MM.1S (cell line): ENCODE measurements around the gene AKTIP.
A peak's percentile ranks its signal among the peaks of the same experiment; 100 is the strongest.

ENCODE experiments used
- DNase-seq: peaks from one replicate; pipeline ENCODE4 v3.0.0-alpha.2; 2015
- H2AFZ ChIP-seq: fragments of 300-600 bp; sonication (generic); 2 replicates; pipeline ENCODE4 v1.6.0; 2016; ENCODE audit warnings: antibody characterized with exemption, low read length
- H3F3A ChIP-seq: fragments of 300-600 bp; sonication (generic); 2 replicates; pipeline ENCODE4 v1.6.1; 2016; ENCODE audit warnings: mild to moderate bottlenecking, antibody characterized with exemption, low read length, moderate library complexity, mixed read lengths; ENCODE audit not compliant: insufficient read depth
- H3K27ac ChIP-seq: fragments of 300-600 bp; sonication (generic); 2 replicates; pipeline ENCODE4 v1.5.1; 2016; ENCODE audit warnings: mild to moderate bottlenecking, low read length
- H3K27me3 ChIP-seq: fragments of 300-600 bp; sonication (generic); replicated peaks from 2 replicates; pipeline ENCODE4 v1.6.0; 2016; ENCODE audit warnings: low read length; ENCODE audit not compliant: insufficient read depth
- H3K36me3 ChIP-seq: fragments of 300-600 bp; sonication (generic); replicated peaks from 2 replicates; pipeline ENCODE4 v1.6.1; 2016; ENCODE audit warnings: mild to moderate bottlenecking, low read length, mixed read lengths; ENCODE audit not compliant: insufficient read depth
- H3K4me1 ChIP-seq: fragments of 300-600 bp; sonication (generic); 2 replicates; pipeline ENCODE4 v1.6.1; 2016; ENCODE audit warnings: low read length, mixed read lengths
- H3K4me2 ChIP-seq: fragments of 300-600 bp; sonication (generic); 2 replicates; pipeline ENCODE4 v1.6.0; 2016; ENCODE audit warnings: low read depth, low read length
- H3K4me3 ChIP-seq: fragments of 300-600 bp; sonication (generic); 2 replicates; pipeline ENCODE4 v1.5.1; 2016; ENCODE audit warnings: low read length, mixed read lengths
- H3K79me2 ChIP-seq: fragments of 300-600 bp; sonication (generic); 2 replicates; pipeline ENCODE4 v1.6.1; 2016; ENCODE audit warnings: mixed run types, low read length, mixed read lengths
- H3K9ac ChIP-seq: fragments of 300-600 bp; sonication (generic); 2 replicates; pipeline ENCODE4 v1.6.1; 2016; ENCODE audit warnings: low read length, mixed read lengths
- H3K9me2 ChIP-seq: fragments of 300-600 bp; sonication (generic); replicated peaks from 2 replicates; pipeline ENCODE4 v1.6.1; 2016; ENCODE audit warnings: mild to moderate bottlenecking, low read length, mixed read lengths; ENCODE audit not compliant: insufficient read depth
- H3K9me3 ChIP-seq: fragments of 300-600 bp; sonication (generic); replicated peaks from 2 replicates; pipeline ENCODE4 v1.6.1; 2016; ENCODE audit warnings: mild to moderate bottlenecking, low read length, mixed read lengths; ENCODE audit not compliant: insufficient read depth
- H4K20me1 ChIP-seq: fragments of 300-600 bp; sonication (generic); 2 replicates; pipeline ENCODE4 v1.6.1; 2016; ENCODE audit warnings: mild to moderate bottlenecking, low read length, moderate library complexity, mixed read lengths; ENCODE audit not compliant: insufficient read depth
- EZH2 ChIP-seq: fragments of 300-600 bp; sonication (generic); optimal IDR thresholded peaks from 2 replicates; pipeline ENCODE3; 2017; ENCODE audit warnings: low read depth, mild to moderate bottlenecking, antibody characterized with exemption, low read length, mixed read lengths
- EZH2phosphoT487 ChIP-seq: fragments of 300-600 bp; sonication (generic); IDR thresholded peaks from 2 replicates; pipeline ENCODE4 v1.6.1; 2018; ENCODE audit warnings: antibody characterized with exemption, low read length
- TF ChIP-seq, protein P1 (sequence below): fragments of 300-600 bp; sonication (generic); IDR thresholded peaks from 2 replicates; pipeline ENCODE4 v1.5.1; 2016; ENCODE audit warnings: antibody characterized with exemption, low read length, mixed read lengths

The AKTIP gene

DNA sequence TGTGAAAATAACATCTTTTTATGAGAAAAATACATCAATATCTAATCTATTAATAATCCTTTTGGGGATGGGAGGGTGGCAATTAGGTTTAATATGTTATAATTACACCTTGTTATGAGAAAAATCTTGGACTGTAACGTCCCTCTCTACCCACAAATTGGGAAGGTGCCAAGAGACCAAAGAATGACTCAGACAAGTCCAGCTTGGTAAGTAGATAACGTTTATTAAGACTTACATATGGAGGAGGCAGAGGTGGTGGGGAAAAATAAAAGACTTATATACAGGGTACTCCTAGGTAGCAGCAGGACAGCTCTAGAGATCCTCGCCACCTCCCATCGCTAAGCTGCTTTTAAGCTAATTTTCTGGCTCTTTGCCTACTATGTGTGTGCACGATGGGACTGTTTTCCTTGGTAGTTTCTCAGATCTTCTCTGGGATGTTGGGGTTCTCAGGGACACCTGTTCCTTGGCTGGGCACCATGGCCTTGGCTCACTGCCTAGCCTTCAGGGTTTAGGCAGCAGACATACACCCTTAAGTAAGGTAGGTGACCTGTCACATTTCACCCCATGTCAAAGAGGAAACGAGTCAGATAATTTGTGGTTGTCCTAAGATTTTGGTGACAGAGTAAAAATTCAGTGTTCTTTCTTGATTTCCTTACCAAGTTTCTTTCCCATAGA is 37.3 kb downstream of the AKTIP start:
- Histone ChIP-seq H3K27me3 (no peaks in the 10 kb centered on the region), H3K27ac (no peak overlapping the region), H3F3A (peaks cover 7% of the 10 kb centered on the region; the same call in 1 of the 2 replicates), H3K9ac (no peak overlapping the region), H2AFZ (no peak overlapping the region), H3K36me3 (peaks cover 12% of the 10 kb centered on the region; the same call in 1 of the 2 replicates), H3K79me2 (no peaks in the 10 kb centered on the region), H3K4me2 (no peak overlapping the region; the same call in 1 of the 2 replicates), H3K4me3 (no peak overlapping the region), H3K9me3 (no peaks in the 10 kb centered on the region), H4K20me1 (no peaks in the 10 kb centered on the region), H3K4me1 (no peaks in the 10 kb centered on the region), H3K9me2 (no peaks in the 10 kb centered on the region)
- peak; percentile 10 for DNase-seq
- TF ChIP-seq, protein P1, sequence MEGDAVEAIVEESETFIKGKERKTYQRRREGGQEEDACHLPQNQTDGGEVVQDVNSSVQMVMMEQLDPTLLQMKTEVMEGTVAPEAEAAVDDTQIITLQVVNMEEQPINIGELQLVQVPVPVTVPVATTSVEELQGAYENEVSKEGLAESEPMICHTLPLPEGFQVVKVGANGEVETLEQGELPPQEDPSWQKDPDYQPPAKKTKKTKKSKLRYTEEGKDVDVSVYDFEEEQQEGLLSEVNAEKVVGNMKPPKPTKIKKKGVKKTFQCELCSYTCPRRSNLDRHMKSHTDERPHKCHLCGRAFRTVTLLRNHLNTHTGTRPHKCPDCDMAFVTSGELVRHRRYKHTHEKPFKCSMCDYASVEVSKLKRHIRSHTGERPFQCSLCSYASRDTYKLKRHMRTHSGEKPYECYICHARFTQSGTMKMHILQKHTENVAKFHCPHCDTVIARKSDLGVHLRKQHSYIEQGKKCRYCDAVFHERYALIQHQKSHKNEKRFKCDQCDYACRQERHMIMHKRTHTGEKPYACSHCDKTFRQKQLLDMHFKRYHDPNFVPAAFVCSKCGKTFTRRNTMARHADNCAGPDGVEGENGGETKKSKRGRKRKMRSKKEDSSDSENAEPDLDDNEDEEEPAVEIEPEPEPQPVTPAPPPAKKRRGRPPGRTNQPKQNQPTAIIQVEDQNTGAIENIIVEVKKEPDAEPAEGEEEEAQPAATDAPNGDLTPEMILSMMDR, result no peak
- no peak for TF ChIP-seq EZH2
- no peak for TF ChIP-seq EZH2phosphoT487

DNA sequence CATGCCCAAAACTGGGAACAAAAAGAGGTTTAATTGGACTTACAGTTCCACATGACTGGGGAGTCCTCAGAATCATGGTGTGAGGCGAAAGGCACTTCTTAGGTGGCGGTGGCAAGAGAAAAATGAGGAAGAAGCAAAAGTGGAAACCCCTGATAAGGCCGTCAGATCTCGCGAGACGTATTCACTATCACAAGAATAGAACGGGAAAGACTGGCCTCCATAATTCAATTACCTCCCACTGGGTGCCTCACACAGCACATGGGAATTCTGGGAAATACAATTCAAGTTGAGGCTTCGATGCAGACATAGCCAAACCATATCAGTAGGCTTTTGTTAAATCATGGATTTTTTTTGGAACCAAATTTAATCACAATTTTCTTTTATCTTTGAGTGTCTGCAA is 44.4 kb downstream of the AKTIP start:
- peaks cover 25% of the 10 kb centered on the region; the same call in 1 of the 2 replicates for H3K36me3 ChIP-seq
- no peaks in the 10 kb centered on the region for H3K9me2 ChIP-seq
- H2AFZ ChIP-seq, result no peak overlapping the region
- no peak overlapping the region for H3K9ac ChIP-seq
- peaks cover 7% of the 10 kb centered on the region; the same call in 1 of the 2 replicates for H3K79me2 ChIP-seq
- no peak for DNase-seq
- no peaks in the 10 kb centered on the region for H4K20me1 ChIP-seq
- peak overlapping the region; percentile 88; the same call in 1 of the 2 replicates for H3K27ac ChIP-seq
- peaks cover 34% of the 10 kb centered on the region for H3F3A ChIP-seq
- H3K4me3 ChIP-seq, result no peak overlapping the region
- no peaks in the 10 kb centered on the region for H3K27me3 ChIP-seq
- no peaks in the 10 kb centered on the region for H3K9me3 ChIP-seq
- H3K4me1 ChIP-seq, result peaks cover 36% of the 10 kb centered on the region
- peak overlapping the region; percentile 66 for H3K4me2 ChIP-seq
- TF ChIP-seq EZH2, result no peak
- TF ChIP-seq, protein P1, result no peak
- no peak for TF ChIP-seq EZH2phosphoT487

DNA sequence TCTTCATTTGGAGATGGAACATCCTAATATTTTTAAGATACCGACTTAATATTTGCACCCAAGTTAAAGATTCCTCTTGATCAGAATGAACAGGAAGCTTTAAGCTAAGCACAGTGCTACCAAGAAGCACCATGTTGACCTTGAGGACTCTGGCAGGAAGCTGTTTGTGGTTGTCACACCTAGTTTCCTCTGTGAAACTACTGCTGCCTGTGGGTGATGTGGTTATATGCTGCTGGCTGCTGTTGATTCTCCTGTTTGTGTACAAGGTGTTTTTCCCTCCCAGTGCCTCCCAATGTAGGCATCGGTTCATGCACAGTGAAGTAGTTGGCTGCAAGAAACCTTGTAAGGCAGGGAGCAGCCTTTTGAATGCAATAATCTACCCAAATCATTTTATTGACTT is 45.3 kb downstream of the AKTIP start:
- H3K36me3 ChIP-seq, result peaks cover 25% of the 10 kb centered on the region; the same call in 1 of the 2 replicates
- peak overlapping the region; percentile 66 for H3K4me2 ChIP-seq
- H3K27ac ChIP-seq, result peak overlapping the region; percentile 88
- H3K9me3 ChIP-seq, result no peaks in the 10 kb centered on the region
- H3K27me3 ChIP-seq, result no peaks in the 10 kb centered on the region
- H3K79me2 ChIP-seq, result peaks cover 7% of the 10 kb centered on the region; the same call in 1 of the 2 replicates
- DNase-seq, result peak; percentile 94
- H3K9me2 ChIP-seq, result no peaks in the 10 kb centered on the region
- H3F3A ChIP-seq, result peaks cover 29% of the 10 kb centered on the region
- H3K9ac ChIP-seq, result peak overlapping the region; percentile 39
- TF ChIP-seq, protein P1, result no peak; the same call in 1 of the 2 replicates
- no peak for TF ChIP-seq EZH2
- TF ChIP-seq EZH2phosphoT487, result no peak
- peaks cover 36% of the 10 kb centered on the region for H3K4me1 ChIP-seq
- H3K4me3 ChIP-seq, result no peak overlapping the region; the same call in 1 of the 2 replicates
- H2AFZ ChIP-seq, result no peak overlapping the region
- H4K20me1 ChIP-seq, result no peaks in the 10 kb centered on the region
